Thymus (tissue), 2 donors: ENCODE data around the gene ZNF22. TPM values are rescaled to one million over a fixed set of nuclear protein-coding genes. Genes with fewer than 3 reads are reported as not detected.

ENCODE experiments used
- polyA plus RNA-seq: library from polyadenylated mRNA; stranded (reverse); fragments of 200-250 nt; gene quantifications from one replicate; pipeline ENCODE4 v1.2.3, GENCODE V29; 2013
- total RNA-seq: library from RNA; stranded (reverse); fragments of 120-200 nt; gene quantifications from one replicate; pipeline ENCODE4 v1.2.4, GENCODE V29; 2013
- donor health status: healthy.

The ZNF22 gene
- total and polyA plus RNA-seq, 2 donors, result 51.7 to 83.1 TPM

Other genes with a start within 250 kb of the ZNF22 start
- 0.05 TPM for gene TMEM72, start 89.6 kb upstream of the ZNF22 start, total RNA-seq
- 0.07 TPM for gene TMEM72, start 89.6 kb upstream of the ZNF22 start, polyA plus RNA-seq
- 17.9 TPM for gene RASSF4, start 41.1 kb upstream of the ZNF22 start, total RNA-seq
- gene RASSF4, start 41.1 kb upstream of the ZNF22 start, polyA plus RNA-seq, result 50.0 TPM
- 12.2 TPM for gene DEPP1, start 22.1 kb upstream of the ZNF22 start, total RNA-seq
- gene DEPP1, start 22.1 kb upstream of the ZNF22 start, polyA plus RNA-seq, result 51.6 TPM